ENCODE measurements around the gene CELSR1. TPM values are rescaled to one million over a fixed set of nuclear protein-coding genes. Genes with fewer than 3 reads are reported as not detected.

CELSR1 gene
- total RNA-seq, 1 experiment from 2014 or later: 30.7 TPM

DNA sequence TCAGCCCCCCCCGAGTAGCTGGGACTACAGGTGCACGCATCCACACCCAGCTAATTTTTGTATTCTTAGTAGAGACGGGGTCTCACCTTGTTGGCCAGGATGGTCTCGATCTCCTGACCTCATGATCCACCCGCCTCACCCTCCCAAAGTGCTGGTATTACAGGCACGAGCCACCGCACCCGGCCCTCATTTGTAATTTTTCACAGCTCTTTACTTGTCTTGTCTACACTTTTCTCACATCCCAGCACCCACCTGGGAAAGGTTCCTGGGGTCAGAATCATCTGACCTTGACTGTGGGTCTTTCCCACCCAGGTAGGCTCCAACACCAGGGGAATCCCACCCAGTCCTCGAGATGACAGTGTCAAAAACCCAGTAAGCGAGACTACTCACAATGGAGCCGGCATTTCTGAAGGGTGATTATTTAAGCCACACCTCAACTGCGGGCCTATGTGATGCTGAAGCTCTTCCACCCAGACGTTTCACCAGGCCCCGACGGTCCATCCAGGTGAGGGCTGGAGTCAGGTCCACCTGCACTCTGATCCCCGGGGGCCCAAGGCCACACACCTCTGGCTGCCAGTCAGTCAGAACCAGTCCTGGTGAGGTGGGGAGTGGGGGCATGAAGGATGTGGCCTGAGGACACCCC is 23.4 kb downstream of the CELSR1 start:
- H3K4me3 ChIP-seq (ENCODE audit: low read depth in 2 of 2, low read length in 2 of 2): no peak overlapping the region

DNA sequence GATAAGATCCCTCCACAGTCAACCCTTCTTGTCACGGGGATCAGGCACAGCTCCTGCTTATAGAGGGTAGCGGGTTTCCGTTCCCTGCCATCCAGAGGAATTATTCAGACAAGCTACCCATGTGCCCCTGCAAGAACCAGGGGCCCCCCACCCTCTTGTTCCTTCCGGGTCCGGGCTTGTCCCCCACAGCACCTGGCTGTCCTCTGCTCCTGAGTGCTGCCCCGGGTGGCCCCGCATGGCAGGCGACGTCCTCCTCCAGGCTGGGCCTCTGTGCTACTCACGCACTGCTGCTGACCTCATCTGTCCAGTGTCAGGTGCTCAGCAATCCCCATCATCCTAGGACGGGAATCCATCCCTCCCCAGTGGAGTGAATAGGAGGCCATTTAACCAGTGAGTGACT is 24.7 kb downstream of the CELSR1 start:
- POLR2A ChIA-PET: no interaction called here
- no peaks in the 10 kb centered on the region for H3K4me1 ChIP-seq (ENCODE audit: control insufficient read depth, insufficient read depth, low read length)
- no TSS peak for BruUV-seq (replicated peaks)
- H3K9me3 ChIP-seq (ENCODE audit: control insufficient read depth, insufficient read depth, low read depth, low read length): no peaks in the 10 kb centered on the region
- H3K4me3 ChIP-seq (ENCODE audit: low read depth in 2 of 2, low read length in 2 of 2): no peak overlapping the region
- ATAC-seq (no peak), DNase-seq (ENCODE audit: low read depth, low spot score) (no peak)
- TF ChIP-seq POLR2AphosphoS5 (IDR thresholded peaks at IDR 0.05; ENCODE audit: low read depth, low read length) (no peak), TCF7L2 (IDR thresholded peaks at IDR 0.05; ENCODE audit: low read depth, low read length) (no peak), SIN3A (IDR thresholded peaks at IDR 0.05; ENCODE audit: borderline replicate concordance, insufficient read depth, low read depth, low read length) (no peak)
- TF ChIP-seq, protein P1, sequence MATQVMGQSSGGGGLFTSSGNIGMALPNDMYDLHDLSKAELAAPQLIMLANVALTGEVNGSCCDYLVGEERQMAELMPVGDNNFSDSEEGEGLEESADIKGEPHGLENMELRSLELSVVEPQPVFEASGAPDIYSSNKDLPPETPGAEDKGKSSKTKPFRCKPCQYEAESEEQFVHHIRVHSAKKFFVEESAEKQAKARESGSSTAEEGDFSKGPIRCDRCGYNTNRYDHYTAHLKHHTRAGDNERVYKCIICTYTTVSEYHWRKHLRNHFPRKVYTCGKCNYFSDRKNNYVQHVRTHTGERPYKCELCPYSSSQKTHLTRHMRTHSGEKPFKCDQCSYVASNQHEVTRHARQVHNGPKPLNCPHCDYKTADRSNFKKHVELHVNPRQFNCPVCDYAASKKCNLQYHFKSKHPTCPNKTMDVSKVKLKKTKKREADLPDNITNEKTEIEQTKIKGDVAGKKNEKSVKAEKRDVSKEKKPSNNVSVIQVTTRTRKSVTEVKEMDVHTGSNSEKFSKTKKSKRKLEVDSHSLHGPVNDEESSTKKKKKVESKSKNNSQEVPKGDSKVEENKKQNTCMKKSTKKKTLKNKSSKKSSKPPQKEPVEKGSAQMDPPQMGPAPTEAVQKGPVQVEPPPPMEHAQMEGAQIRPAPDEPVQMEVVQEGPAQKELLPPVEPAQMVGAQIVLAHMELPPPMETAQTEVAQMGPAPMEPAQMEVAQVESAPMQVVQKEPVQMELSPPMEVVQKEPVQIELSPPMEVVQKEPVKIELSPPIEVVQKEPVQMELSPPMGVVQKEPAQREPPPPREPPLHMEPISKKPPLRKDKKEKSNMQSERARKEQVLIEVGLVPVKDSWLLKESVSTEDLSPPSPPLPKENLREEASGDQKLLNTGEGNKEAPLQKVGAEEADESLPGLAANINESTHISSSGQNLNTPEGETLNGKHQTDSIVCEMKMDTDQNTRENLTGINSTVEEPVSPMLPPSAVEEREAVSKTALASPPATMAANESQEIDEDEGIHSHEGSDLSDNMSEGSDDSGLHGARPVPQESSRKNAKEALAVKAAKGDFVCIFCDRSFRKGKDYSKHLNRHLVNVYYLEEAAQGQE (IDR thresholded peaks at IDR 0.05; ENCODE audit: insufficient read depth in 1 of 2, low read depth in 2 of 2, low read length in 1 of 2): no peak
- TF ChIP-seq, protein P2, sequence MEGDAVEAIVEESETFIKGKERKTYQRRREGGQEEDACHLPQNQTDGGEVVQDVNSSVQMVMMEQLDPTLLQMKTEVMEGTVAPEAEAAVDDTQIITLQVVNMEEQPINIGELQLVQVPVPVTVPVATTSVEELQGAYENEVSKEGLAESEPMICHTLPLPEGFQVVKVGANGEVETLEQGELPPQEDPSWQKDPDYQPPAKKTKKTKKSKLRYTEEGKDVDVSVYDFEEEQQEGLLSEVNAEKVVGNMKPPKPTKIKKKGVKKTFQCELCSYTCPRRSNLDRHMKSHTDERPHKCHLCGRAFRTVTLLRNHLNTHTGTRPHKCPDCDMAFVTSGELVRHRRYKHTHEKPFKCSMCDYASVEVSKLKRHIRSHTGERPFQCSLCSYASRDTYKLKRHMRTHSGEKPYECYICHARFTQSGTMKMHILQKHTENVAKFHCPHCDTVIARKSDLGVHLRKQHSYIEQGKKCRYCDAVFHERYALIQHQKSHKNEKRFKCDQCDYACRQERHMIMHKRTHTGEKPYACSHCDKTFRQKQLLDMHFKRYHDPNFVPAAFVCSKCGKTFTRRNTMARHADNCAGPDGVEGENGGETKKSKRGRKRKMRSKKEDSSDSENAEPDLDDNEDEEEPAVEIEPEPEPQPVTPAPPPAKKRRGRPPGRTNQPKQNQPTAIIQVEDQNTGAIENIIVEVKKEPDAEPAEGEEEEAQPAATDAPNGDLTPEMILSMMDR (IDR thresholded peaks at IDR 0.05): no peak
- CTCF ChIA-PET: no interaction called here
- no peaks in the 10 kb centered on the region for H3K36me3 ChIP-seq (ENCODE audit: control insufficient read depth, insufficient read depth, low read length)
- in situ Hi-C loops (cut with HindIII; ENCODE audit: low pct_unique_long_range_greater_than_20kb, low sequenced_read_pairs) (no loop called here), intact Hi-C loops (cut with micrococcal nuclease; ENCODE audit: unreplicated experiment) (no loop called here)
- no peak overlapping the region for H3K27ac ChIP-seq (ENCODE audit: low read length)
- no peaks in the 10 kb centered on the region for H3K27me3 ChIP-seq (ENCODE audit: control insufficient read depth, insufficient read depth, low read length)

More for the DNA sequence above, 23.4 kb downstream of the CELSR1 start:
- TF ChIP-seq, protein P2 (IDR thresholded peaks at IDR 0.05): no peak
- BruUV-seq (replicated peaks): no TSS peak
- Histone ChIP-seq H3K36me3 (ENCODE audit: control insufficient read depth, insufficient read depth, low read length) (no peaks in the 10 kb centered on the region), H3K27me3 (ENCODE audit: control insufficient read depth, insufficient read depth, low read length) (no peaks in the 10 kb centered on the region), H3K27ac (ENCODE audit: low read length) (no peak overlapping the region), H3K4me1 (ENCODE audit: control insufficient read depth, insufficient read depth, low read length) (no peaks in the 10 kb centered on the region), H3K9me3 (ENCODE audit: control insufficient read depth, insufficient read depth, low read depth, low read length) (no peaks in the 10 kb centered on the region)
- intact Hi-C loops (cut with micrococcal nuclease; ENCODE audit: unreplicated experiment): no loop called here
- CTCF ChIA-PET: no interaction called here
- DNase-seq (ENCODE audit: low read depth, low spot score): no peak
- in situ Hi-C loops (cut with HindIII; ENCODE audit: low pct_unique_long_range_greater_than_20kb, low sequenced_read_pairs): no loop called here
- POLR2A ChIA-PET: no interaction called here
- ATAC-seq: no peak
